OCI-M2 (cell line): Measurements from ENCODE around the gene HNRNPUL1.
A peak's percentile ranks its signal among the peaks of the same experiment; 100 is the strongest.

Source experiments
- DNase-seq: peaks from one replicate; lab custom pipeline; 2025; ENCODE audit not compliant: unreplicated experiment; lab: John Stamatoyannopoulos, UW

Gene HNRNPUL1

GRCh38 chr19:41307090-41307875 is 43.1 kb downstream of the HNRNPUL1 start:
- DNase-seq, result no peak

DNA sequence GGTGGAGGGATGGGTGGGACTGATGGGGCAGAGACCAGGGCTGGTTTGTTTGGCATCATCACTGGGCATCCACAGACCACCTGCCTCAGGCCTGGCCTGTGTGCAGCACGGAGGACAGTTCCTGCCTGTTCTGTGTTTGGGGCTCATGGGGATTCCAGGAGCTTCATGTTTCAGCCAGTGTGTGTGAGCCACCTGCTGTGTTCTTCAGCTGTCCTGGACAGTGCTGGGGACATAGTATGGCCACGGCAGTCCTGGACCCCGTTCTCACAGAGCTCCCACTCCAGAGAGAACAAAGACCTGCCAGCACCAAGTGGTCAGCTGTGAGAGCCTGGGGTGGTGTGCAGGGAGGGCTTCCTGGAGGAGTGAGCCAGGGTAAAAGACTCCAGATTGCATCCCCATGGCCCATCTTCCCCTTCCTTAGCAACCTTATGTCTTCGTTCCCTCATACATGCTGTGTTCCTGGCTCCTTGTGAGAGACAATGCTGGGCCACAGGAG is 43.8 kb downstream of the HNRNPUL1 start:
- DNase-seq, result no peak

DNA sequence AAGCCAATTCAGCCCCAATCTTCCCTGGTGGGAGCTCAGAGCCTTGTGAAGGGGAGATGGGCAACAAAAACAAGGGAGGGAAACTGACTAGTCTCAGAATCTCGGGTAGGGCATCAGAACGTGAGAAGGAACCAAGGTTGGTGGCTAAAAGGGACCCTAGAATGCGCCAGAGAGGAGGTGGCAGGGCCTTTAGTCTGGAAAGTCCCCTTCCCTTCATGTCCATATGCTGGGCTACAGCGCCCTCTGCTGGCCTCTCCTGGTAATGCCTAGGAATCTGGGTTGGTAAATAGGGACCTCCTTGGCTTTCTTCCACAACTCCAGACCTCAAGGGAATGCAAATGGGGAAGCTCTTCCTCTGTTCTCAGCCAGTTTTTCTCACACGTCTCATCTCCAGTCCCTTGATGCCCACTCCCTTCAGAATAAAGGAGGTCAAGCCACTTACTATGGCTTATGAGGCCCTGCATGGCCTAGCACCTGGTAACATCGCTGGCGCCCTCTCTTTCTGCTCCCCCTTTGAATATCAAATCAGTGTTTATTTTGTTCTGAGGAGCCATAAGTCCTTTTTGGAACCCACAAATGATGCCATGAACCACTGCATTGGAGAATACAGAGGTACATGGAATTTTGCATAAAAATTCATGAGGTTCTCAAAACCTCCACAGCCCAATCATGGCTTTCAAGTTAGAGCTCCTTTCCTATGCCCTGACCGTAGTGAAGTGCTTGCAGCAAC is 44.4 kb downstream of the HNRNPUL1 start:
- peak; percentile 82 for DNase-seq

GRCh38 chr19:41309180-41310032 is 45.2 kb downstream of the HNRNPUL1 start:
- no peak for DNase-seq

DNA sequence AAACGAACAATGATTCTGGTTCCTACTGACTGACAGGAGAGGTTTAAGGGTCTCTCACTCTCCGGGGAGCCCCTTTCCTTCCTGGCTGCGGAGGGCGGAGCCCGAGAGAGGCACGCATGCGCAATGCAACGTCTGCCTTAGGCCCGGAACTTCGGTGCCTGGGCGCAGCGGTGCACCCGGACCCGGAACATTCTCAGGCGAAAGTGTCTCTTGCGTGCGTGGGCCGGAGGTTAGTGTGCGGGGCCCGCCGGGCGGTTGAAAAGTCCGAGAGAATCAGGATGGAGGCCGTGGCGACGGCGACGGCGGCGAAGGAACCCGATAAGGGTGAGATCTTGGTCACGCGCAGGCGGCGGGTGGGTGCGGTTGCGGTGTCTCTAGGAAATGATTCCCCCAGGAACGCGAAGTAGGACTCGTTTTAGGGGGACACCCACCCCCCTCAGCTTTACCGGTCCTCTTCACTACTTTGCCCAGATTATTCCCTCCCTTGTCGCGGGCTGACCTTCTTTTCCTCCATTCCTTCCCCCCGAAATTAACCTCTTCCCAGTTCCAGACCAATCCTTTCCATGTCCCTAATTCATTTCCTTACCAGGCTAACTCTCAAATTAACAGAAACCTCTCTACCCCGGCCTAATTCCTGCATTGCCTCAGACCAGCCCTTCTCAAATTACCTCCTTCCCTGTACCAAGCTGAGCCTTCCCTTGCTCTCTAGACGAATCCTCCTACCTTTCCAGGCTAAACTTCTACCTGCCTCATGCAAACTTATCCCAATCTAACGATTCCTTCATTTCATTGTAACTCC is 46.1 kb downstream of the HNRNPUL1 start, which contains the start of gene CCDC97:
CCDC97 (plus strand) TSS at position 140 of the 799 bp plus-strand sequence; CDS start at position 279, 139 bp downstream.
- peak; percentile 71 for DNase-seq

DNA sequence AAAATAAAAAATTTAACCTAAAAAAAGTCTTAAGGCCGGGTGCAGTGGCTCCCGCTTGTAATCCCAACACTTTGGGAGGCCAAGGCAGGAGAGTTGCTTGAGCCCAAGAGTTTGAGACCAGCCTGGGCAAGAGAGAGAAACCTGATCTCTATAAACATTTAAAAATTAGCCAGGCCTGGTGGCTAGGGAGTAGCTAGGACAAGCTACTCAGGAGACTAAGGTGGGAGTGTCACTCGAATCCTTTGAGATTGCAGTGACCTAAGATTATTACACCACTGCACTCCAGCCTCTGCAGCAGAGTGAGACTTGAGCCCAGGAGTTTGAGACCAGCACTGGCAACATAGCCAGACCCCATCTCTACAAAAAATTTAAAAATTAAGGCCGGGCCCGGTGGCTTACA is 46.9 kb downstream of the HNRNPUL1 start:
- DNase-seq, result no peak

- DNase-seq, result no peak
Measured at GRCh38 chr19:41311613-41312012, 47.4 kb downstream of the HNRNPUL1 start.

DNA sequence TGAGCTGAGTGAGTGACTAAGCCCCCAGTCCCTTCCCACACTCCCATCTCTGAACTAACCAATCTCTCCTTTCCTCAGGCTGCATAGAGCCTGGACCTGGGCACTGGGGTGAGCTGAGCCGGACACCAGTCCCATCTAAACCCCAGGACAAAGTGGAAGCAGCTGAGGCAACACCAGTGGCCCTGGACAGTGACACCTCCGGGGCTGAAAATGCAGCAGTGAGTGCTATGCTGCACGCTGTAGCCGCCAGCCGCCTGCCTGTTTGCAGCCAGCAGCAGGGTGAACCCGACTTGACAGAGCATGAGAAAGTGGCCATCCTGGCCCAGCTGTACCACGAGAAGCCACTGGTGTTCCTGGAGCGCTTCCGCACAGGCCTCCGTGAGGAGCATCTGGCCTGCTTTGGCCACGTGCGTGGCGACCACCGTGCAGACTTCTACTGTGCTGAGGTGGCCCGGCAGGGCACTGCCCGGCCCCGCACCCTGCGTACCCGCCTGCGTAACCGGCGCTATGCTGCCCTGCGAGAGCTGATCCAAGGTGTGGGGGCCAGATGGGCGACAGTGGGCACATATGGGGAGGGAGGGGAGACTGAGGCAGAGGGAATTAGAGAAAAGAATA is 52.2 kb downstream of the HNRNPUL1 start:
- no peak for DNase-seq

DNA sequence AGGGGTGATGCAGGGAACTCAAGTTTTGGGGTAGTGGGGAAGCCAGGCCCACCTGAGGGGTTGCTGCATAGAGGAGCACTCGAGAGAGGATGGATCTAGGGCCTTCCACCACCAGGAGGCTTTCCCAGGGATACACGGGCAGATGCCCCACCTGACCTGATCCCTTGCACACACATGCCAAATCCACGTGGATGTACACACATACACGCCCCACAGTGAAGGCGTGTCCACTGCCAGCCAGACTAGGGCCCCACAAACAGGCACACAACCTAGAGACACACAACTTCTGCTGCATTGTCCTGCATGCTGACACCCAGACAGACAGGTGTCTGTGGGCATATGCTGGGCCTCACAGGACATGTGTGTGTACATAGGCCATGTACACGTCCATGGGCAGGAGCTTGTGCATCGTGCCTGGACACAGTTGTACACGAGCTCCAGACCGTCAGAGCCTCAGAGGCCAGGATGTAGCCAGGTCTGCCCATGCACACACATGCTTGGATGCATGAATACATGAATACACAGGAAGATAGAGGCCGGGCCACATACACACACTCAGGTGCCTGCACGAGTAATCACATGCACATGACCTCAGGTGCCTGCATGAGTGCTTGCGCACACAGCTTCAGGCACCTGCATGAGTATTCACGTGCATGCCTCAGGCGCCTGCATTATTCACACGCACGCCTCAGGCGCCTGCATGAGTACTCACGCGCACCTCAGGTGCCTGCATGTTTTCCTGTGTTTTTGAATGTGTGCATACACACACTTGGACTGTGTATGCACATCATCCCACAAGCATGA is 54.7 kb downstream of the HNRNPUL1 start:
- no peak for DNase-seq

GRCh38 chr19:41319500-41320184 is 55.5 kb downstream of the HNRNPUL1 start:
- DNase-seq, result no peak

DNA sequence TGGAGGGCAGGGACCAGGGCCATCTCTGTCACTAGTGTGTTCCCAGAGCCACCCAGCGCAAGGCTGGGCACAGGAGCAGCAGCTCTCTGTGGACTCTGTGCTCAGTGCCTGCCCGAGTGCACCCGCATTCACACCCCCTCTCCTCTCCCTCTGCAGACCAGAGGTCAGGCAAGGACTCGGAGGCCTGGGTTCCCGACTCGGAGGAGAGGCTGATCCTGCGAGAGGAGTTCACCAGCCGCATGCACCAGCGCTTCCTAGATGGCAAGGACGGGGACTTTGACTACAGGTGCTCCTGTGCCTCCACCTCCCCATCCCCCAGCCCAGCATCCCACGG is 56.0 kb downstream of the HNRNPUL1 start:
- DNase-seq, result no peak

DNA sequence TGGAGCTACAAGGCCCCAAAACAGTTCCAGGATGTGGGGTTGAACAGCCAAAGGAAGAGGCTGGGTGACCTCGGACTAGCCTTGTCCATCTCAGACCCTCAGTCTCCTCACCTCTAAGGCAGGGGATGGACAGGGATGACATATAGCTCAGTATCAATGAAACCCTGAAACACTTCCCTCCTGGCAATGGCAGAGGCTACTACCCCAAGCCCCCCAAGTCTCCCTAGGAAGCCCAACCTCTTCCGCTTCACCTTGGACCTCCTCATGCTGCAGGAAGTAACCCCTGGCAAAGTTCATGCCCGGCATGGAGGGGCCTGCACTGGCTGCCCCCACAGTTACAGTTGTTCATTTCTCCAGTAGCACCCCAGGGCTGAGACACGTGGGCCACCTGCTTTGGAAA is 56.4 kb downstream of the HNRNPUL1 start:
- no peak for DNase-seq

GRCh38 chr19:41321204-41321599 is 57.0 kb downstream of the HNRNPUL1 start:
- no peak for DNase-seq

DNA sequence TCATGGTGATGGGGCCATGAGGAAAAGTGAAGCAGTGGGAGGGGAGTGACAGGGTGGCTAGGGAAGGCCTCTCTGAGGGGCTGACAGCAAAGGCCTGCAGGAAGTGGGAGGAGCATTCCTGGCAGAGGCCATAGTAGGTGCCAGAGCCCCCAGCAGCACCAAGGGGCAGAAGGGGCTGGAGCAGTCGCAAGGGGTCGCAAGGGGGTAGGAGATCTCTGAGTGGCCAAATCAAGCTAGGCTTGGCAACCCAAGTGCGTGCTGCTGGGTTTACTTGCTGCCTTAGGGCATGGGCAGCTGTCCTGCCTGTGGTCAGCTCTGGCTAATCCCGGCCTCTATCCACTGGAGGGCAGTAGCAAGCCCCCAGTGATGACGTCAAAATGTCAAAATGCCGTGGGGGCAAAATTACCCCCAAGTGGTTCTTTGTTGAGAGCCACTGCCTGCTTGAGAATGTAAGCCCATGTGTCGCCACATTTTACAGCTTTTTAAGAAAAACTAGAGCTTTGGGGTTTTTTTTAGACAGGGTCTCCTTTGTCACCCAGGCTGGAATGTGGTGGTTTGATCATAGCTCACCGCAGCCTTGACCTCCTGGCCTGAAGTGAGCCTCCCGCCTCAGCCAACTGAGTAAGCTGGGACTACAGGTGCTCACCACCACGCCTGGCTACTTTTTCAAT is 57.6 kb downstream of the HNRNPUL1 start:
- DNase-seq, result no peak

GRCh38 chr19:41322451-41322850 is 58.3 kb downstream of the HNRNPUL1 start:
- DNase-seq, result no peak

DNA sequence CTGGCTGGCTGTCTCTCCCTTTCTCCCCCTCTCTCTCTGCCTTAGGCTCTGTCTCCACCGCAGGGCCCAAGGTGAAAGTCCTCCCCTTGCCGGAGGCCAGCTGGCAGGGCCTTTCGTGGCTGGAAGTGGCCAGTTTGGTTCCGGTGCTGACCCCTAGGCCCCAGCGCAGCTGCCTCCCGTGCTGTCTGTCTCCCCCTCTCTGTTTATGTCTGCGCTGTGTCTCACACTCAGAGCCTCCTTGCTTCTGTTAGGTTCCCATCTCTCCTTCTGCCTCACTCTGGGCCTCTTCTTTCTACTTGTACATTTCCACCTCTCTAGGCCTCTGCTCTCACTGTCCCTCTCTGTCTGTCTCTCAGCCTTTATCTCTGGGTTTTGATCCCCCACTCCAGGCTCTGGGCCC is 58.9 kb downstream of the HNRNPUL1 start:
- no peak for DNase-seq

DNA sequence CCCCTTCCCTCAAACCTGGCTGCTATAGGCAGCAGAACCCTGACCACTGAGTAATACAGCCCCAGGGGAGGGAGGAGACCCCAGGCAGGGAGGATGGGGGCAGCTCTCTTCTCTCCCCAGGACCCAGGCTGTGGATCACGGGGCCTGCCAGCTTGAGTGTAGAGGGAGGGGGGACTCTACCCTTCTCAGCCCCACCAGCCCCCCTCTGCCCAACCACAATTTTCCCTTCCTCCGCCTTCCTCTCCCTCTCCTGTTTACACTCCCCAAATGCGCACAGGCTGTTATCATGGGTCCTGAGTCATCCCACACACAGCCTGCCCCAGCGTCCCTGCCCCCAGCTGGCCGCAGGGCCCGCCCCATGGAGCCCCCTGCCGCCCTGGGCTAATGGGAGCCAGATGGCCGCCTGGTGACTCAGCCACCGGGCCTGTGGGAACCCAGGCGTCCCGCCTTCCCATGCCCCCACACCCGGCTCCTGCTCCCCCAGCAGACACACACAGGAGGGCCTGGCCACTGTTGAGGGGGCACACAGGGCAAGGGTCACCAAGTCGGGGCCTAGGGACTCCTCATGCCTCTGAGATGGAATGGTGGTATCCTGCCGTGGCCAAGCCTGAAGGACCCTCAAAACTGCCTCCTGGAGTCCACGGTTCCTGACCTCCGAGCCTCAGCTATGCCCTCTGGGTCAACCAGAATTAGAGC is 59.4 kb downstream of the HNRNPUL1 start:
- peak; percentile 72 for DNase-seq
